Thyroid gland (tissue), 4 donors: ENCODE results near the gene ANO2. TPM values are rescaled to one million over a fixed set of nuclear protein-coding genes. Genes with fewer than 3 reads are reported as not detected.

Source experiments
- DNase-seq, 2 donors: peaks; one replicate each; pipeline ENCODE4 v3.0.0-alpha.2; 2019
- H3K27ac ChIP-seq, 3 donors: fragments of 200-600 bp; sonication (generic); 1 replicate in 2 of 3; 2 replicates in 1 of 3; pipeline ENCODE4 v1.5.1; 2016 to 2019; ENCODE audit warnings: mild to moderate bottlenecking in 1 of 3, moderate library complexity in 1 of 3
- H3K27me3 ChIP-seq: fragments of 200-600 bp; sonication (generic); one replicate; pipeline ENCODE4 v1.5.1; 2019
- H3K36me3 ChIP-seq, 2 donors: fragments of 200-600 bp; sonication (generic); one replicate each; pipeline ENCODE4 v1.5.1; 2016 to 2019
- H3K4me1 ChIP-seq, 2 donors: fragments of 200-600 bp; sonication (generic); one replicate each; pipeline ENCODE4 v1.5.1; 2017 to 2019
- H3K4me3 ChIP-seq, 3 donors: fragments of 200-600 bp; sonication (generic); replicated peaks in 1 of 3; 1 replicate in 2 of 3; 2 replicates in 1 of 3; pipeline ENCODE4 v1.5.1; 2016; ENCODE audit warnings: mild to moderate bottlenecking in 1 of 3
- H3K9me3 ChIP-seq: fragments of 200-600 bp; sonication (generic); one replicate; pipeline ENCODE4 v1.5.1; 2017
- POLR2A ChIP-seq, 2 donors: fragments of 450-650 bp; IDR thresholded peaks; one replicate each; pipeline ENCODE4 v1.6.1; 2017; ENCODE audit warnings: antibody characterized with exemption in 2 of 2, mild to moderate bottlenecking in 2 of 2, moderate library complexity in 1 of 2
- WGBS, 2 donors: methylation state at CpG; one replicate each; pipeline ENCODE4 v1.1.5; 2017; 5-methylcytosine and 5-hydroxymethylcytosine counted together
- intact Hi-C: fragments of 100-400 bp; cut with DNase I; formaldehyde crosslinking; loops from one replicate; pipeline ENCODE4 v1.15.1; 2023
- total RNA-seq, 4 donors: library from RNA; depleted of rRNA; stranded (reverse); fragments of >200 nt; gene quantifications; one replicate each; pipeline ENCODE4 v1.2.3, GENCODE V29; 2016
- TF ChIP-seq, protein P1 (sequence below), 6 experiments: fragments of 200-600 bp in 3 of 6; fragments of 450-650 bp in 3 of 6; sonication (generic) in 3 of 6; IDR thresholded peaks; one replicate each; pipeline ENCODE4 v1.5.1; 2016 to 2019; ENCODE audit warnings: antibody characterized with exemption in 6 of 6, mild to moderate bottlenecking in 2 of 6, inconsistent platforms in 1 of 6, moderate library complexity in 1 of 6

ANO2 gene
- total RNA-seq, 4 donors from 2014 or later, result 0.78 to 7.0 (median 2.2) TPM

DNA sequence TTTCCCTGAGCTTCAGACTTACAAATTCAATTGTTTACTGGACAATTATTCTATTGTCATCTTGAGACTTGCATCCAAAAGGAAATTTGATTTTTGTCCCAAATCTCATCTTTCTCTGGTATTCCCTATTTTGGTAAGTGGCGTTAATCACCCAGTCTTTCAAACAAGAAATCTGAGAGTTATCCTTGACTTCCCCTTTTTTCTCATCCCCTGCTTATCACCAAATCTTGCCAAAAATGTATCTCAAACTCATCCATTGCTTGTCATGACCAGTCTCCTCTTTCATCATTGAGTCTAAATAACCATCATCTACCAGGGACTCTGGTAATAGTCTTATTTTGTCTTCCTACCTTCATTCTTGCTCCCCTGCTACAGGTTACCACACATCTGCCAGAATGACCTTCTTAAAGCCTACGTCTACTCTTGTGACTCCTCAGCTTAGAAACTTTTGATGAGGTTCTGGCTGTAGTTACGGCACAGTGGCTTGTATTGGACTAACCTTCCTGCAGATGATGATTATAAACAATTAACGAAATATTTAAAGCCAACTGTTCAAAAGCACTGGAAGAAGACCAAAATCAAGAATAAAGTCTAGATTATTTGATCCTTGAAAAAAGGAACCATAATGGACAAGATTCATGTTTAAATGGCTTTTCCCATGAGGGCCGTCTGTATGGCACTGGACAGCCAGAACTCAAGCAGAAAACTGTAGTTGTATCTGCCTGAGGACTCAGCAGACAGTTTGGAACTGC is 9.0 kb upstream of the ANO2 start:
- Histone ChIP-seq H3K9me3 (no peaks in the 10 kb centered on the region), H3K36me3 (no peaks in the 10 kb centered on the region), H3K27ac (no peak overlapping the region), H3K4me1 (no peaks in the 10 kb centered on the region), H3K27me3 (no peaks in the 10 kb centered on the region), H3K4me3 (no peak overlapping the region)
- 79 to 89% methylated on average over 5 of the region's 5 CpGs for WGBS, 2 donors
- TF ChIP-seq, protein P1, sequence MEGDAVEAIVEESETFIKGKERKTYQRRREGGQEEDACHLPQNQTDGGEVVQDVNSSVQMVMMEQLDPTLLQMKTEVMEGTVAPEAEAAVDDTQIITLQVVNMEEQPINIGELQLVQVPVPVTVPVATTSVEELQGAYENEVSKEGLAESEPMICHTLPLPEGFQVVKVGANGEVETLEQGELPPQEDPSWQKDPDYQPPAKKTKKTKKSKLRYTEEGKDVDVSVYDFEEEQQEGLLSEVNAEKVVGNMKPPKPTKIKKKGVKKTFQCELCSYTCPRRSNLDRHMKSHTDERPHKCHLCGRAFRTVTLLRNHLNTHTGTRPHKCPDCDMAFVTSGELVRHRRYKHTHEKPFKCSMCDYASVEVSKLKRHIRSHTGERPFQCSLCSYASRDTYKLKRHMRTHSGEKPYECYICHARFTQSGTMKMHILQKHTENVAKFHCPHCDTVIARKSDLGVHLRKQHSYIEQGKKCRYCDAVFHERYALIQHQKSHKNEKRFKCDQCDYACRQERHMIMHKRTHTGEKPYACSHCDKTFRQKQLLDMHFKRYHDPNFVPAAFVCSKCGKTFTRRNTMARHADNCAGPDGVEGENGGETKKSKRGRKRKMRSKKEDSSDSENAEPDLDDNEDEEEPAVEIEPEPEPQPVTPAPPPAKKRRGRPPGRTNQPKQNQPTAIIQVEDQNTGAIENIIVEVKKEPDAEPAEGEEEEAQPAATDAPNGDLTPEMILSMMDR (IDR thresholded peaks at IDR 0.05), result no peak
- TF ChIP-seq POLR2A (IDR thresholded peaks at IDR 0.05), result no peak
- intact Hi-C loops, result no loop called here
- DNase-seq, result no peak

DNA sequence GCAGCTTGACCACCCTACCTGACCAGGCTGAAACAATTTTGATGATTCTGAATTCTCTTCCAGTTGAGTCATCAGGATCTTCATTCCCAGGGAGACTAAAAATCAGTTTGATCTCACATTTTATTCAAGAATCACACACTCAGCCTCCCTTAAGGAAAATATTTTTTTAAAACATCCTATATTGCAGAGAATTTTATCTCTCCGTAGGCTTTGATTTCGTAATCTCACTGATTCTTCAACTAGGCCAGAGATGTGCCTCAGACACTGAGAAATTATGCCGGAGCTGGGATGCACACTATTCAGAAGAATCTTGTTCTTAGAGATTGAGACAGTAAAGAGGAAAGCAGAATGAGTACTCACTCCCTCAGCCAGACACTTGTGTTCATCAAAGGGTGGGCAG is 7.0 kb upstream of the ANO2 start:
- Histone ChIP-seq H3K4me3 (no peak overlapping the region), H3K4me1 (no peaks in the 10 kb centered on the region), H3K27me3 (no peaks in the 10 kb centered on the region), H3K9me3 (no peaks in the 10 kb centered on the region), H3K27ac (no peak overlapping the region), H3K36me3 (no peaks in the 10 kb centered on the region)
- WGBS, 2 donors, result 72 to 81% methylated on average over 3 of the region's 3 CpGs
- intact Hi-C loops, result no loop called here
- no peak for DNase-seq
- TF ChIP-seq POLR2A (IDR thresholded peaks at IDR 0.05), result no peak
- TF ChIP-seq, protein P1 (IDR thresholded peaks at IDR 0.05), result no peak

DNA sequence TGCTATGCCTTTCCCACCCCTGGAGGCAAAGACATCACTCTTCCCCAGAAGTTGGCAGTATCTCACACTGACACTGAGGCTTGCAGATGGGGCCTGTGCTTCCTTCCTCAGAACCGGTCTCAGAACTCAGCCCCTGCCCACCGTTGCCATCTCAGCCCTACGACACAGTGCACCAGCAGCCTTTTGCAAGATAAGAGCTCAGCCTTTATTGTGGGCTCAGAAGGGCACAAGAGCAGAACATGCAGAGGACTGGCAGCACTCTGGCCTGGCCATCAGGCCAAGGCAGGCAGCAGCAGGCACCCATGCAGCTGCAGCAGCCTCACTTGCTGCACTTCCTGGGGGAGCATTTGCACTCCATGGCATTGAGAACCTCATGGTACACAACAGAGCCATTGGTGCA is 3.6 kb upstream of the ANO2 start:
- intact Hi-C loops, result no loop called here
- no peak overlapping the region for H3K27ac ChIP-seq
- no peak overlapping the region for H3K4me3 ChIP-seq
- H3K9me3 ChIP-seq, result no peaks in the 10 kb centered on the region
- TF ChIP-seq POLR2A (IDR thresholded peaks at IDR 0.05), result no peak
- TF ChIP-seq, protein P1 (IDR thresholded peaks at IDR 0.05), result no peak
- no peak for DNase-seq
- 71 to 88% methylated on average over 3 of the region's 3 CpGs for WGBS, 2 donors
- H3K36me3 ChIP-seq, result no peaks in the 10 kb centered on the region
- H3K4me1 ChIP-seq, result peaks cover 5 to 13% of the 10 kb centered on the region in 2 donors
- no peaks in the 10 kb centered on the region for H3K27me3 ChIP-seq

DNA sequence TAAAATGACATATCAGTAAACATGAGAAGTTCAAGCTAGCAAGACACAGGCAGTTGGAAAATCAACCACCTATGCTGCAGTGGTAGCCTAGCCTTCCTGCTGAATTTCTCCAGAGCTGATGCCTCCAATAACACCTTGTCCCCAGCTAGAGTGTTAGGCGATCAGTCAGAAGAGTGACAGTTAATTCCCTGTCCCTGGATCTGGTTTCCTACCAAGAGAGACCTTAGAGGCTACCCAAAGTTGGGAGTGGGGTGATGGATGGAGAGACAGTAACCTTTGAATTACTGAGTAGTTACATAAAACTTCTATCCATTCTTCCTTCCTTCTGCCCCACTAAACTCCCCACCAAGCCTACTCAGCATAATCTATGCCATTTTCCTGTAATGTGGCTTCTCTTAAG is 1.9 kb upstream of the ANO2 start:
- intact Hi-C loops, result no loop called here
- TF ChIP-seq, protein P1 (IDR thresholded peaks at IDR 0.05), result no peak
- TF ChIP-seq POLR2A (IDR thresholded peaks at IDR 0.05), result no peak
- no peak for DNase-seq
- no peaks in the 10 kb centered on the region for H3K9me3 ChIP-seq
- 72 to 76% methylated on average over 1 of the region's 1 CpG for WGBS, 2 donors
- no peaks in the 10 kb centered on the region for H3K36me3 ChIP-seq
- H3K4me1 ChIP-seq, result peaks cover 5 to 13% of the 10 kb centered on the region in 2 donors
- no peak overlapping the region for H3K27ac ChIP-seq
- no peaks in the 10 kb centered on the region for H3K27me3 ChIP-seq
- H3K4me3 ChIP-seq, result no peak overlapping the region

DNA sequence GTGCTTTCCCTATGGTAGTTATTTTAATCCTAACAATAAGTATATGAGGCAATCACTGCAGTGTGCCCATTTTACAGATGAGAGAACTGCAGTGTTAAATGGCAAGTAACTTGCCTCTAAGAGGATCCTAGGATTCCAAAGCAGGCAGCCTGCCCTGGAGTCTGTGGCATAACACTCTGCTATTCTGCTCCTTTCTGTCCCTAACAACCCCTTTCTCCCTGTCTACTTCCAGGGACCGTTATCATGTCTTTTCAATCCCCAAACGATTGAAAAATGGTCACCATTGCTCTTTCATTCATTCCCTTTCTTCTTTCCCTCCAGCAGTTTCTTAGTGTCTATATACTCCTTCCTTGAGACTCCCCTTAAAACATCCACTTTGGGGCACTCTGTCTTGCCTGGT is 1.3 kb upstream of the ANO2 start:
- H3K4me3 ChIP-seq, result no peak overlapping the region
- H3K9me3 ChIP-seq, result no peaks in the 10 kb centered on the region
- no peak for DNase-seq
- no peaks in the 10 kb centered on the region for H3K36me3 ChIP-seq
- no peaks in the 10 kb centered on the region for H3K27me3 ChIP-seq
- 82 to 88% methylated on average over 2 of the region's 2 CpGs for WGBS, 2 donors
- no peak for TF ChIP-seq POLR2A (IDR thresholded peaks at IDR 0.05)
- TF ChIP-seq, protein P1 (IDR thresholded peaks at IDR 0.05), result no peak
- intact Hi-C loops, result no loop called here
- no peak overlapping the region for H3K27ac ChIP-seq
- H3K4me1 ChIP-seq, result peaks cover 5 to 13% of the 10 kb centered on the region in 2 donors
